GM12891 (cell line): Measurements from ENCODE around the gene F8.

Experiments used
- DNase-seq: peaks from one replicate; pipeline ENCODE4 v3.0.0; 2011; ENCODE audit warnings: low spot score; ENCODE audit not compliant: insufficient read length
- FAIRE-seq: peaks from 2 replicates; lab custom pipeline; 2011; peaks lifted over from hg19 to GRCh38; lab: Jason Lieb, UNC
- PAX5 ChIP-seq: IDR thresholded peaks from 2 replicates; pipeline ENCODE4 v1.6.1; 2011; ENCODE audit warnings: low read length, moderate library complexity, mild to moderate bottlenecking; ENCODE audit not compliant: insufficient read depth, severe bottlenecking
- POLR2A ChIP-seq: IDR thresholded peaks from 2 replicates; pipeline ENCODE4 v1.6.1; 2011; ENCODE audit warnings: low read depth, low read length, control low read depth
- POLR2AphosphoS5 ChIP-seq: IDR thresholded peaks from 2 replicates; pipeline ENCODE4 v1.6.1; 2011; ENCODE audit warnings: low read depth, low read length, control low read depth
- POU2F2 ChIP-seq: IDR thresholded peaks from 2 replicates; pipeline ENCODE4 v1.6.1; 2011; ENCODE audit warnings: low read depth, mild to moderate bottlenecking, control low read depth, low read length, moderate library complexity
- SPI1 ChIP-seq: IDR thresholded peaks from 2 replicates; pipeline ENCODE4 v1.6.1; 2011; ENCODE audit warnings: low read depth, low read length, control low read depth
- TAF1 ChIP-seq: IDR thresholded peaks from 2 replicates; pipeline ENCODE4 v1.6.1; 2011; ENCODE audit warnings: low read depth, low read length, control low read depth

Gene F8

GRCh38 chrX:154815274-154815818 lies 207.2 kb downstream of the F8 start:
- FAIRE-seq (no peak), DNase-seq (no peak)
- no peak for TF ChIP-seq TAF1
- TF ChIP-seq PAX5, result no peak
- no peak for TF ChIP-seq SPI1
- no peak for TF ChIP-seq POU2F2
- TF ChIP-seq POLR2AphosphoS5, result no peak
- TF ChIP-seq POLR2A, result no peak

- DNase-seq (no peak), FAIRE-seq (peak; percentile 23)
- no peak for TF ChIP-seq POLR2A
- no peak for TF ChIP-seq POU2F2
Observed at GRCh38 chrX:154813801-154814200, 208.7 kb downstream of the F8 start.

- FAIRE-seq, result no peak
- no peak for DNase-seq
- TF ChIP-seq POLR2A (no peak), PAX5 (no peak), TAF1 (no peak), POU2F2 (no peak), POLR2AphosphoS5 (no peak), SPI1 (no peak)
Observed at GRCh38 chrX:154812341-154813101, 210.0 kb downstream of the F8 start.

DNA sequence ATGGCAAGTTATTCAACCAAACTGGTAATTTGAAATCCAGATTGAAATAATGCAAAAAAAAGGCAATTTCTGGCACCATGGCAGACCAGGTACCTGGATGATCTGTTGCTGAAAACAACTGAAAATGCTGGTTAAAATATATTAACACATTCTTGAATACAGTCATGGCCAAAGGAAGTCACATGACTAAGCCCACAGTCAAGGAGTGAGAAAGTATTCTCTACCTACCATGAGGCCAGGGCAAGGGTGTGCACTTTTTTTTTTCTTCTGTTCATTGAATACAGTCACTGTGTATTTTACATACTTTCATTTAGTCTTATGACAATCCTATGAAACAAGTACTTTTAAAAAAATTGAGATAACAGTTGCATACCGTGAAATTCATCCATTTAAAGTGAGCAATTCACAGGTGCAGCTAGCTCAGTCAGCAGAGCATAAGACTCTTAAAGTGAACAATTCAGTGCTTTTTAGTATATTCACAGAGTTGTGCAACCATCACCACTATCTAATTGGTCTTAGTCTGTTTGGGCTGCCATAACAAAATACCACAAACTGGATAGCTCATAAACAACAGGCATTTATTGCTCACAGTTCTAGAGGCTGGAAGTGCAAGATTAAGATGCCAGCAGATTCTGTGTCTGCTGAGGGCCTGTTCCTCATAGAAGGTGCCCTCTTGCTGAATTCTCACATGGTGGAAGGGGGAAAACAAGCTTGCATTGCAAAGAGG lies 212.4 kb downstream of the F8 start:
- TF ChIP-seq TAF1 (no peak), PAX5 (no peak), POLR2AphosphoS5 (no peak), POLR2A (no peak), SPI1 (no peak), POU2F2 (no peak)
- DNase-seq (no peak), FAIRE-seq (no peak)

GRCh38 chrX:154806837-154807501 lies 215.6 kb downstream of the F8 start:
- FAIRE-seq, result no peak
- DNase-seq, result no peak
- no peak for TF ChIP-seq POU2F2
- no peak for TF ChIP-seq POLR2AphosphoS5
- no peak for TF ChIP-seq SPI1
- TF ChIP-seq PAX5, result no peak
- TF ChIP-seq TAF1, result no peak
- TF ChIP-seq POLR2A, result no peak

- DNase-seq, result no peak
Observed at GRCh38 chrX:154805696-154806091, 216.8 kb downstream of the F8 start.

DNA sequence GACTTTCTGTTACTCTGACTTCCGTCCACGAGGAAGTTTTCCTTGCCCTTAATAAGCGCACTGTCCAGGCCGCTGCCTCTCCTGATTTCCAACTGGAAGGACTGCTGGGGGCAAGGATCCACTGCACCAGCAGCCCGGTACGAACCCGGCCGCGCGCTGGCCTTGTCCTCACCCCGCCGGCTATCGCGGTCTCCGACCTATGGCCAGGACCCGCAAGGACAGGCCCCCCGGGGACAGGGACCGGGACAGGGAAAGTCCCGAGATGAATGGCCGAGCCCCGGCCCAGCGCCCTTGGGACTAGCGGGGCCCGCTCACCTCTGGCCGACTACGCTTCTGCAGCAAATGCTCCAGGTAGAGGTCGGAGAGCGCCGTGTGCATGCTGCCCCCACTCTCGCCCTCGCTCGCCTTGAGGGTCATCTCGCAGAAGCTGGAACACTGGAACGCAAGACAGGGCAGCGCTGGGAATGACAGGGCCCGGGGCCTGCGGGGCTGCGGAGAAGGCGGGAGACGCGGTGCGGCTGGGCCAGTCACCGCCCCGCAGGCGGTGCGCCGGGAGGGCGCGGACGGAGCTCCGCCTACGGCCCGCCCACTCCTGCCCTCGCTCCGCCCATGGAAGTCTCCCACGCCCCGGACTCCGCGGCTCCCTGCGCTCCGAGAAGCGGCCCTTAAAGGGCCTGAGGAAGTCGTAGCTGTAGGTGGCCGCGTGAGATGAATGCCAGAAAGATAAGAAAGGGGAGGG lies 217.4 kb downstream of the F8 start, which contains the start of gene MPP1:
Gene MPP1 (minus strand): TSS at position 529 of the 739 bp plus-strand sequence. CDS start 112 bp downstream, at position 417.
- peak; percentile 89 for FAIRE-seq
- DNase-seq, result peak; percentile 63
- TF ChIP-seq SPI1 (no peak), POLR2AphosphoS5 (no peak), PAX5 (no peak), POLR2A (no peak), TAF1 (no peak), POU2F2 (no peak)

More at GRCh38 chrX:154805696-154806091, 216.8 kb downstream of the F8 start:
- FAIRE-seq, result no peak
- TF ChIP-seq SPI1 (no peak), POLR2AphosphoS5 (no peak), POLR2A (no peak), POU2F2 (no peak), PAX5 (no peak), TAF1 (no peak)

GRCh38 chrX:154804261-154804956 lies 218.1 kb downstream of the F8 start:
- FAIRE-seq, result peak; percentile 71
- TF ChIP-seq POU2F2 (no peak), SPI1 (no peak), POLR2A (no peak), TAF1 (no peak), PAX5 (no peak), POLR2AphosphoS5 (no peak)
- DNase-seq, result no peak
